ENCODE data around the gene MS4A14.

DNA sequence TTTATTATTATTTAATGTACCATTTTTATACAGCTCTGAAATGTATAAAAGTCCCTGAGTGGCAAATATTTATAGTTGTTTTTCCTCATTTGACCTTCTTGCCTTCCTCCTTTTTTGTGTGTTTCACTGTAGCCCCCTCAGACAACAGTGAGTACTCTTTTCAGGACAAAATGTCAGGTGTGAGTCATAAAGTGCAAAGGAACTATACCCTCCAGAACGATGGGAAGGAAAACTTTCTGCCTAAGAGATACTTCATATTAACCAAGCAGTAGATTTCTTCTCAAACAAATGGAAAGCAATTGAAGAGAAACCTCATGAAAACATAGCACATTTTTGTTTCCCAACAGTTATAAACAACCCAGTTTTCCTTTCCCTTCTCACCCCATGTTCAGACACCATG is 34.0 kb upstream of the MS4A14 start:
- TF ChIP-seq, protein P1, sequence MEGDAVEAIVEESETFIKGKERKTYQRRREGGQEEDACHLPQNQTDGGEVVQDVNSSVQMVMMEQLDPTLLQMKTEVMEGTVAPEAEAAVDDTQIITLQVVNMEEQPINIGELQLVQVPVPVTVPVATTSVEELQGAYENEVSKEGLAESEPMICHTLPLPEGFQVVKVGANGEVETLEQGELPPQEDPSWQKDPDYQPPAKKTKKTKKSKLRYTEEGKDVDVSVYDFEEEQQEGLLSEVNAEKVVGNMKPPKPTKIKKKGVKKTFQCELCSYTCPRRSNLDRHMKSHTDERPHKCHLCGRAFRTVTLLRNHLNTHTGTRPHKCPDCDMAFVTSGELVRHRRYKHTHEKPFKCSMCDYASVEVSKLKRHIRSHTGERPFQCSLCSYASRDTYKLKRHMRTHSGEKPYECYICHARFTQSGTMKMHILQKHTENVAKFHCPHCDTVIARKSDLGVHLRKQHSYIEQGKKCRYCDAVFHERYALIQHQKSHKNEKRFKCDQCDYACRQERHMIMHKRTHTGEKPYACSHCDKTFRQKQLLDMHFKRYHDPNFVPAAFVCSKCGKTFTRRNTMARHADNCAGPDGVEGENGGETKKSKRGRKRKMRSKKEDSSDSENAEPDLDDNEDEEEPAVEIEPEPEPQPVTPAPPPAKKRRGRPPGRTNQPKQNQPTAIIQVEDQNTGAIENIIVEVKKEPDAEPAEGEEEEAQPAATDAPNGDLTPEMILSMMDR (IDR thresholded peaks at IDR 0.05; ENCODE audit: insufficient read depth, low read length, poor library complexity, severe bottlenecking), result no peak
- TF ChIP-seq EZH2phosphoT487 (conservative IDR thresholded peaks at IDR 0.05; ENCODE audit: low read length), result no peak
